Measurements from ENCODE around the gene TMED1.
A peak's percentile ranks its signal among the peaks of the same experiment; 100 is the strongest.

GRCh38 chr19:10817291-10818038 is 18.5 kb downstream of the TMED1 start:
- no peak for TF ChIP-seq CTCF (IDR thresholded peaks at IDR 0.05)
- TF ChIP-seq EP300 (IDR thresholded peaks at IDR 0.05): no peak
- no peak for TF ChIP-seq POLR2A (IDR thresholded peaks at IDR 0.05)
- TF ChIP-seq POLR2AphosphoS5 (IDR thresholded peaks at IDR 0.05): peak in 1 of 3 donors; percentile 59
